NK-92 (cell line): Measurements from ENCODE around the gene SPOUT1.
"Not testable (repeated sequence)": the region's sequence is repeated elsewhere in the genome, so short reads cannot be mapped to it uniquely, and the experiment has no call there.

Experiments
- DNase-seq: peaks from one replicate; lab custom pipeline; 2025; ENCODE audit not compliant: unreplicated experiment; lab: John Stamatoyannopoulos, UW

The SPOUT1 gene

GRCh38 chr9:128810873-128811272, 18.7 kb downstream of the SPOUT1 start:
- DNase-seq: no peak

- DNase-seq: no peak
These were observed 19.8 kb downstream of the SPOUT1 start for GRCh38 chr9:128809831-128810230.

GRCh38 chr9:128809036-128809599, 20.5 kb downstream of the SPOUT1 start:
- no peak for DNase-seq

GRCh38 chr9:128808543-128808942, 21.1 kb downstream of the SPOUT1 start:
- DNase-seq: no peak

- DNase-seq: no peak
These were observed 21.8 kb downstream of the SPOUT1 start for GRCh38 chr9:128807827-128808226.

- no peak for DNase-seq
These were observed 23.9 kb downstream of the SPOUT1 start for GRCh38 chr9:128805661-128806060.

GRCh38 chr9:128802482-128802881, 27.1 kb downstream of the SPOUT1 start:
- DNase-seq: no peak

GRCh38 chr9:128800061-128800460, 29.5 kb downstream of the SPOUT1 start:
- no peak for DNase-seq

GRCh38 chr9:128798896-128799295, 30.7 kb downstream of the SPOUT1 start:
- DNase-seq: no peak

- DNase-seq: not testable (repeated sequence)
These were observed 34.6 kb downstream of the SPOUT1 start for GRCh38 chr9:128794961-128795360.

GRCh38 chr9:128792978-128793686, 36.5 kb downstream of the SPOUT1 start:
- no peak for DNase-seq

- DNase-seq: no peak
These were observed 37.5 kb downstream of the SPOUT1 start for GRCh38 chr9:128792134-128792533.

GRCh38 chr9:128790536-128790935, 39.1 kb downstream of the SPOUT1 start:
- DNase-seq: no peak

GRCh38 chr9:128788445-128788844, 41.1 kb downstream of the SPOUT1 start:
- no peak for DNase-seq

GRCh38 chr9:128787659-128788058, 41.9 kb downstream of the SPOUT1 start:
- no peak for DNase-seq

- peak; percentile 48 for DNase-seq
These were observed 42.7 kb downstream of the SPOUT1 start, which contains the start of gene TBC1D13 for GRCh38 chr9:128786681-128787601. TBC1D13 (plus strand) TSS chr9:128787253; CDS start chr9:128787354, 101 bp downstream.

- no peak for DNase-seq
These were observed 44.2 kb downstream of the SPOUT1 start for GRCh38 chr9:128785427-128785826.

GRCh38 chr9:128782669-128783068, 46.9 kb downstream of the SPOUT1 start:
- DNase-seq: no peak

- no peak for DNase-seq
These were observed 48.2 kb downstream of the SPOUT1 start for GRCh38 chr9:128781187-128782070.

GRCh38 chr9:128780093-128780492, 49.5 kb downstream of the SPOUT1 start:
- DNase-seq: not testable (repeated sequence)

- no peak for DNase-seq
These were observed 54.8 kb downstream of the SPOUT1 start for GRCh38 chr9:128774804-128775203.
